ENCODE measurements around the gene TMEM19.

TMEM19 gene

GRCh38 chr12:71662849-71663560 is 22.9 kb upstream of the TMEM19 start:
- Histone ChIP-seq H3K4me3 (ENCODE audit: low read length) (peak overlapping the region; percentile 99), H3K4me1 (ENCODE audit: control insufficient read depth, low read length) (peaks cover 30% of the 10 kb centered on the region), H3K27me3 (ENCODE audit: control insufficient read depth, low read length) (no peaks in the 10 kb centered on the region), H3K9me2 (replicated peaks; ENCODE audit: control insufficient read depth, low read length) (no peaks in the 10 kb centered on the region), H4K20me1 (ENCODE audit: control insufficient read depth, insufficient read depth, low read depth, low read length) (peaks cover 14% of the 10 kb centered on the region), H3F3A (ENCODE audit: control insufficient read depth, insufficient read depth) (peaks cover 6% of the 10 kb centered on the region; the same call in 1 of the 2 replicates), H3K36me3 (ENCODE audit: control insufficient read depth, low read length) (peaks cover 72% of the 10 kb centered on the region), H3K4me2 (ENCODE audit: low read length) (peak overlapping the region; percentile 93), H3K27ac (ENCODE audit: low read depth, low read length) (peak overlapping the region; percentile 91), H3K79me2 (ENCODE audit: control insufficient read depth, low read length) (peaks cover 84% of the 10 kb centered on the region), H3K9me3 (ENCODE audit: control insufficient read depth, insufficient read depth, low read length) (no peaks in the 10 kb centered on the region)
- no peak for TF ChIP-seq CTCF (IDR thresholded peaks at IDR 0.05; ENCODE audit: low read depth, low read length, poor library complexity, severe bottlenecking)
- TF ChIP-seq EZH2phosphoT487 (IDR thresholded peaks at IDR 0.05; ENCODE audit: borderline replicate concordance, low read length) = no peak

- Histone ChIP-seq H3K9me2 (replicated peaks; ENCODE audit: control insufficient read depth, low read length) (no peaks in the 10 kb centered on the region), H3K4me1 (ENCODE audit: control insufficient read depth, low read length) (peaks cover 30% of the 10 kb centered on the region), H3K9me3 (ENCODE audit: control insufficient read depth, insufficient read depth, low read length) (no peaks in the 10 kb centered on the region), H4K20me1 (ENCODE audit: control insufficient read depth, insufficient read depth, low read depth, low read length) (peaks cover 14% of the 10 kb centered on the region), H3K36me3 (ENCODE audit: control insufficient read depth, low read length) (peaks cover 65% of the 10 kb centered on the region), H3K4me2 (ENCODE audit: low read length) (peak within 1 kb of the TSS; percentile 93), H3K27ac (ENCODE audit: low read depth, low read length) (peak within 1 kb of the TSS; percentile 91), H3K79me2 (ENCODE audit: control insufficient read depth, low read length) (peaks cover 79% of the 10 kb centered on the region), H3F3A (ENCODE audit: control insufficient read depth, insufficient read depth) (peaks cover 6% of the 10 kb centered on the region), H3K4me3 (ENCODE audit: low read length) (peak within 1 kb of the TSS; percentile 99), H3K27me3 (ENCODE audit: control insufficient read depth, low read length) (no peaks in the 10 kb centered on the region)
- TF ChIP-seq CTCF (IDR thresholded peaks at IDR 0.05; ENCODE audit: low read depth, low read length, poor library complexity, severe bottlenecking) (peak; percentile 49), EZH2phosphoT487 (IDR thresholded peaks at IDR 0.05; ENCODE audit: borderline replicate concordance, low read length) (no peak)
Observed at GRCh38 chr12:71663561-71664410, 22.1 kb upstream of the TMEM19 start, which contains the start of the genes THAP2 and ZFC3H1. THAP2 (plus strand) TSS chr12:71664301; CDS start chr12:71664510, 209 bp downstream. ZFC3H1 (minus strand) TSS chr12:71663848; CDS start chr12:71663610, 238 bp downstream.

GRCh38 chr12:71664411-71665089 is 21.3 kb upstream of the TMEM19 start:
- Histone ChIP-seq H3K9me2 (replicated peaks; ENCODE audit: control insufficient read depth, low read length) (no peaks in the 10 kb centered on the region), H3K36me3 (ENCODE audit: control insufficient read depth, low read length) (peaks cover 57% of the 10 kb centered on the region), H3F3A (ENCODE audit: control insufficient read depth, insufficient read depth) (peaks cover 6% of the 10 kb centered on the region), H4K20me1 (ENCODE audit: control insufficient read depth, insufficient read depth, low read depth, low read length) (peaks cover 14% of the 10 kb centered on the region), H3K79me2 (ENCODE audit: control insufficient read depth, low read length) (peaks cover 72% of the 10 kb centered on the region), H3K4me3 (ENCODE audit: low read length) (peak overlapping the region; percentile 99), H3K4me2 (ENCODE audit: low read length) (peak overlapping the region; percentile 93), H3K9me3 (ENCODE audit: control insufficient read depth, insufficient read depth, low read length) (no peaks in the 10 kb centered on the region), H3K4me1 (ENCODE audit: control insufficient read depth, low read length) (peaks cover 29% of the 10 kb centered on the region), H3K27ac (ENCODE audit: low read depth, low read length) (peak overlapping the region; percentile 91), H3K27me3 (ENCODE audit: control insufficient read depth, low read length) (no peaks in the 10 kb centered on the region)
- TF ChIP-seq CTCF (IDR thresholded peaks at IDR 0.05; ENCODE audit: low read depth, low read length, poor library complexity, severe bottlenecking) (no peak), EZH2phosphoT487 (IDR thresholded peaks at IDR 0.05; ENCODE audit: borderline replicate concordance, low read length) (no peak)
